Activated naive CD8-positive, alpha-beta T cell treated with anti-CD3 and anti-CD28 coated beads, Interleukin-2, amount 50 U/mL, for 24 hours (primary cell): ENCODE measurements around the gene DMKN.

Experiments
- ATAC-seq: fragments of 150-1000 bp; cut with Tn5 transposase; one replicate; pipeline ENCODE4 v1.10.0; 2021
- DNase-seq: peaks from one replicate; pipeline ENCODE4 v3.0.0; 2021
- H3K27ac Mint-ChIP-seq: one replicate; pipeline ENCODE4 v1.8.0; 2021; ENCODE audit warnings: mild to moderate bottlenecking, mixed read lengths
- H3K27me3 Mint-ChIP-seq: one replicate; pipeline ENCODE4 v1.8.0; 2021; ENCODE audit warnings: mixed read lengths
- H3K36me3 Mint-ChIP-seq: one replicate; pipeline ENCODE4 v1.8.0; 2021; ENCODE audit warnings: low read depth, mixed read lengths
- H3K4me1 Mint-ChIP-seq: one replicate; pipeline ENCODE4 v1.8.0; 2021; ENCODE audit warnings: mixed read lengths
- H3K4me3 Mint-ChIP-seq: one replicate; pipeline ENCODE4 v1.8.0; 2021; ENCODE audit warnings: mild to moderate bottlenecking, moderate library complexity, mixed read lengths
- H3K9me3 Mint-ChIP-seq: one replicate; pipeline ENCODE4 v1.8.0; 2021; ENCODE audit warnings: mixed read lengths

Gene DMKN

GRCh38 chr19:35502751-35503150 is 10.7 kb downstream of the DMKN start:
- no peaks in the 10 kb centered on the region for H3K4me1 Mint-ChIP-seq
- no peaks in the 10 kb centered on the region for H3K36me3 Mint-ChIP-seq
- no peaks in the 10 kb centered on the region for H3K9me3 Mint-ChIP-seq
- DNase-seq = no peak
- ATAC-seq = no peak
- H3K27ac Mint-ChIP-seq = no peak overlapping the region
- no peak overlapping the region for H3K4me3 Mint-ChIP-seq
- H3K27me3 Mint-ChIP-seq = peaks cover 24% of the 10 kb centered on the region

GRCh38 chr19:35501684-35502083 is 11.8 kb downstream of the DMKN start:
- H3K9me3 Mint-ChIP-seq = no peaks in the 10 kb centered on the region
- no peaks in the 10 kb centered on the region for H3K4me1 Mint-ChIP-seq
- H3K27me3 Mint-ChIP-seq = peaks cover 20% of the 10 kb centered on the region
- no peaks in the 10 kb centered on the region for H3K36me3 Mint-ChIP-seq
- DNase-seq = no peak
- H3K4me3 Mint-ChIP-seq = no peak overlapping the region
- no peak for ATAC-seq
- H3K27ac Mint-ChIP-seq = no peak overlapping the region

GRCh38 chr19:35500611-35501010 is 12.8 kb downstream of the DMKN start:
- Mint-ChIP-seq H3K9me3 (no peaks in the 10 kb centered on the region), H3K36me3 (no peaks in the 10 kb centered on the region), H3K27me3 (peaks cover 17% of the 10 kb centered on the region), H3K4me1 (no peaks in the 10 kb centered on the region), H3K4me3 (no peak overlapping the region), H3K27ac (no peak overlapping the region)
- DNase-seq = no peak
- no peak for ATAC-seq

- Mint-ChIP-seq H3K36me3 (no peaks in the 10 kb centered on the region), H3K27ac (no peak overlapping the region), H3K4me3 (no peak overlapping the region), H3K9me3 (no peaks in the 10 kb centered on the region), H3K4me1 (peaks cover 8% of the 10 kb centered on the region), H3K27me3 (peaks cover 11% of the 10 kb centered on the region)
- DNase-seq (no peak), ATAC-seq (no peak)
Observed at GRCh38 chr19:35498984-35499527, 14.4 kb downstream of the DMKN start.

- Mint-ChIP-seq H3K27ac (no peak overlapping the region), H3K9me3 (no peaks in the 10 kb centered on the region), H3K36me3 (no peaks in the 10 kb centered on the region), H3K27me3 (peaks cover 10% of the 10 kb centered on the region), H3K4me3 (no peak overlapping the region), H3K4me1 (peaks cover 8% of the 10 kb centered on the region)
- DNase-seq (no peak), ATAC-seq (no peak)
Observed at GRCh38 chr19:35498220-35498619, 15.2 kb downstream of the DMKN start.

- H3K4me3 Mint-ChIP-seq = no peak overlapping the region
- no peak overlapping the region for H3K27ac Mint-ChIP-seq
- H3K36me3 Mint-ChIP-seq = no peaks in the 10 kb centered on the region
Observed at GRCh38 chr19:35497406-35497805, 16.0 kb downstream of the DMKN start.

GRCh38 chr19:35495107-35496064 is 18.1 kb downstream of the DMKN start:
- Mint-ChIP-seq H3K27me3 (peaks cover 9% of the 10 kb centered on the region), H3K4me3 (no peak overlapping the region), H3K36me3 (no peaks in the 10 kb centered on the region), H3K4me1 (peaks cover 8% of the 10 kb centered on the region), H3K9me3 (no peaks in the 10 kb centered on the region), H3K27ac (no peak overlapping the region)
- ATAC-seq = peak; percentile 86
- peak; percentile 78 for DNase-seq

More at GRCh38 chr19:35497406-35497805, 16.0 kb downstream of the DMKN start:
- DNase-seq (no peak), ATAC-seq (no peak)
- Mint-ChIP-seq H3K9me3 (no peaks in the 10 kb centered on the region), H3K27me3 (peaks cover 13% of the 10 kb centered on the region), H3K4me1 (peaks cover 8% of the 10 kb centered on the region)

GRCh38 chr19:35493971-35494370 is 19.5 kb downstream of the DMKN start:
- Mint-ChIP-seq H3K9me3 (no peaks in the 10 kb centered on the region), H3K27me3 (peaks cover 19% of the 10 kb centered on the region), H3K4me1 (peaks cover 8% of the 10 kb centered on the region), H3K4me3 (no peak overlapping the region), H3K27ac (no peak overlapping the region), H3K36me3 (no peaks in the 10 kb centered on the region)
- DNase-seq (no peak), ATAC-seq (no peak)

- Mint-ChIP-seq H3K4me3 (no peak overlapping the region), H3K27me3 (peaks cover 21% of the 10 kb centered on the region), H3K27ac (no peak overlapping the region), H3K9me3 (no peaks in the 10 kb centered on the region), H3K4me1 (peaks cover 8% of the 10 kb centered on the region), H3K36me3 (no peaks in the 10 kb centered on the region)
- DNase-seq = no peak
- ATAC-seq = no peak
Observed at GRCh38 chr19:35491836-35492360, 21.6 kb downstream of the DMKN start.

GRCh38 chr19:35490364-35490763 is 23.1 kb downstream of the DMKN start, which contains the start of gene KRTDAP:
KRTDAP (minus strand) TSS chr19:35490464; CDS start chr19:35490442, 22 bp downstream.
- H3K9me3 Mint-ChIP-seq = no peaks in the 10 kb centered on the region
- no peak within 1 kb of the TSS for H3K4me3 Mint-ChIP-seq
- H3K4me1 Mint-ChIP-seq = peaks cover 6% of the 10 kb centered on the region

GRCh38 chr19:35488677-35489076 is 24.8 kb downstream of the DMKN start:
- Mint-ChIP-seq H3K27ac (no peak overlapping the region), H3K9me3 (no peaks in the 10 kb centered on the region), H3K4me1 (peaks cover 10% of the 10 kb centered on the region), H3K36me3 (no peaks in the 10 kb centered on the region), H3K27me3 (peaks cover 25% of the 10 kb centered on the region), H3K4me3 (no peak overlapping the region)
- ATAC-seq = no peak
- DNase-seq = no peak

More at GRCh38 chr19:35490364-35490763, 23.1 kb downstream of the DMKN start, which contains the start of gene KRTDAP:
- H3K27ac Mint-ChIP-seq = no peak within 1 kb of the TSS
- H3K36me3 Mint-ChIP-seq = no peaks in the 10 kb centered on the region
- no peak for DNase-seq
- no peak for ATAC-seq
- peaks cover 25% of the 10 kb centered on the region for H3K27me3 Mint-ChIP-seq

- no peak overlapping the region for H3K27ac Mint-ChIP-seq
Observed at GRCh38 chr19:35487656-35488182, 25.7 kb downstream of the DMKN start.

GRCh38 chr19:35486268-35486708 is 27.2 kb downstream of the DMKN start:
- Mint-ChIP-seq H3K4me3 (no peak overlapping the region), H3K4me1 (peaks cover 10% of the 10 kb centered on the region), H3K27ac (no peak overlapping the region), H3K9me3 (no peaks in the 10 kb centered on the region), H3K36me3 (no peaks in the 10 kb centered on the region), H3K27me3 (peaks cover 18% of the 10 kb centered on the region)
- DNase-seq (no peak), ATAC-seq (no peak)

More at GRCh38 chr19:35487656-35488182, 25.7 kb downstream of the DMKN start:
- H3K4me3 Mint-ChIP-seq = no peak overlapping the region
- H3K4me1 Mint-ChIP-seq = peaks cover 10% of the 10 kb centered on the region
- no peaks in the 10 kb centered on the region for H3K9me3 Mint-ChIP-seq
- H3K36me3 Mint-ChIP-seq = no peaks in the 10 kb centered on the region
- peaks cover 22% of the 10 kb centered on the region for H3K27me3 Mint-ChIP-seq
- peak; percentile 40 for ATAC-seq
- DNase-seq = no peak

- Mint-ChIP-seq H3K36me3 (no peaks in the 10 kb centered on the region), H3K4me1 (peaks cover 10% of the 10 kb centered on the region), H3K9me3 (no peaks in the 10 kb centered on the region), H3K4me3 (no peak overlapping the region), H3K27me3 (peaks cover 11% of the 10 kb centered on the region), H3K27ac (no peak overlapping the region)
- DNase-seq (no peak), ATAC-seq (peak; percentile 28)
Observed at GRCh38 chr19:35484252-35485036, 29.0 kb downstream of the DMKN start.
